ENCODE data around the gene MAGI2. TPM values are rescaled to one million over a fixed set of nuclear protein-coding genes. Genes with fewer than 3 reads are reported as not detected.
"Not testable (repeated sequence)": the region's sequence is repeated elsewhere in the genome, so short reads cannot be mapped to it uniquely, and the experiment has no call there.

MAGI2 gene
- total and polyA plus RNA-seq, 8 donors = 6.1 to 9.2 (median 7.1) TPM

DNA sequence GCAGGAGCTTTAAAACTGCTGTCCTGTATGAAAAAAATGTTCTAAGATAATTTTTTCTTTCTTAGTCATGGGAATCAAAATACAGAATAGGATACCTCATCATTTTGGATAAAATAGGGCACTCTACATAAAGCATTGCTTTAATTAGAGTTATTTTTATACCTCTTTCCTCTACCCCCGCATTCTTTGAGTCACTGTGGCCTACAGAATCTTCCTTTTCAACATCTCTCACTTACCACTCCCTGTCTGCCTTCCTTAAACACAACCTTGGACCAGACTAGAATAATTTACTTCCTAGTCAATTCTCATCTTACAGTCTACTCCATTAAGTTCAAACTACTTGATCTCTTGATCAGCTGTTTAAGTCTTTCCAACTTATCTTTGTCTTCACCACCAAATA, 1192.6 kb downstream of the MAGI2 start:
- no peaks in the 10 kb centered on the region for H3K36me3 ChIP-seq

DNA sequence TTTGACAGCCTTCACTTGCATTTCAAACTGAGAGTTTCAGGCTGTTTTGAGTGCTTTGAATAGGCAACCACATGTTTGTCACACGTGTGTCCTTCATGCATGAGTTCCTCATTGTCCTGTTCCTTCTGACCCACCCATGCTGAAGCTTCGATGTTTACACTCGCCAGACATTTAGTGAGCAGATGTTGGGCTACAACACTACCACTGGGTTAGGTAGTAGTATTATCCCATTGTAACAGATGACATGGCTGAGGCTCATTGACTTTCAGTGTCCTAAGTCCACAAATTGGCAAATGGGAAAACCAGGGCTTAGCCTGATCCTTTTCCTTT, 1198.8 kb downstream of the MAGI2 start:
- DNase-seq (no peak), ATAC-seq (no peak)
- no peak overlapping the region for H3K4me3 ChIP-seq
- no peaks in the 10 kb centered on the region for H3K9me3 ChIP-seq
- H3K27me3 ChIP-seq = no peaks in the 10 kb centered on the region
- TF ChIP-seq, protein P1, sequence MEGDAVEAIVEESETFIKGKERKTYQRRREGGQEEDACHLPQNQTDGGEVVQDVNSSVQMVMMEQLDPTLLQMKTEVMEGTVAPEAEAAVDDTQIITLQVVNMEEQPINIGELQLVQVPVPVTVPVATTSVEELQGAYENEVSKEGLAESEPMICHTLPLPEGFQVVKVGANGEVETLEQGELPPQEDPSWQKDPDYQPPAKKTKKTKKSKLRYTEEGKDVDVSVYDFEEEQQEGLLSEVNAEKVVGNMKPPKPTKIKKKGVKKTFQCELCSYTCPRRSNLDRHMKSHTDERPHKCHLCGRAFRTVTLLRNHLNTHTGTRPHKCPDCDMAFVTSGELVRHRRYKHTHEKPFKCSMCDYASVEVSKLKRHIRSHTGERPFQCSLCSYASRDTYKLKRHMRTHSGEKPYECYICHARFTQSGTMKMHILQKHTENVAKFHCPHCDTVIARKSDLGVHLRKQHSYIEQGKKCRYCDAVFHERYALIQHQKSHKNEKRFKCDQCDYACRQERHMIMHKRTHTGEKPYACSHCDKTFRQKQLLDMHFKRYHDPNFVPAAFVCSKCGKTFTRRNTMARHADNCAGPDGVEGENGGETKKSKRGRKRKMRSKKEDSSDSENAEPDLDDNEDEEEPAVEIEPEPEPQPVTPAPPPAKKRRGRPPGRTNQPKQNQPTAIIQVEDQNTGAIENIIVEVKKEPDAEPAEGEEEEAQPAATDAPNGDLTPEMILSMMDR (IDR thresholded peaks at IDR 0.05) = no peak
- intact Hi-C loops (cut with DNase I) = no loop called here
- no peaks in the 10 kb centered on the region for H3K36me3 ChIP-seq
- H3K4me1 ChIP-seq = no peaks in the 10 kb centered on the region
- H3K27ac ChIP-seq = no peak overlapping the region

More for the DNA sequence above, 1192.6 kb downstream of the MAGI2 start:
- no peak overlapping the region for H3K4me3 ChIP-seq
- H3K4me1 ChIP-seq = no peaks in the 10 kb centered on the region
- no peaks in the 10 kb centered on the region for H3K9me3 ChIP-seq
- no peaks in the 10 kb centered on the region for H3K27me3 ChIP-seq
- intact Hi-C loops (cut with DNase I) = no loop called here
- no peak overlapping the region for H3K27ac ChIP-seq
- DNase-seq (no peak), ATAC-seq (no peak)
- TF ChIP-seq, protein P1 (IDR thresholded peaks at IDR 0.05) = no peak

DNA sequence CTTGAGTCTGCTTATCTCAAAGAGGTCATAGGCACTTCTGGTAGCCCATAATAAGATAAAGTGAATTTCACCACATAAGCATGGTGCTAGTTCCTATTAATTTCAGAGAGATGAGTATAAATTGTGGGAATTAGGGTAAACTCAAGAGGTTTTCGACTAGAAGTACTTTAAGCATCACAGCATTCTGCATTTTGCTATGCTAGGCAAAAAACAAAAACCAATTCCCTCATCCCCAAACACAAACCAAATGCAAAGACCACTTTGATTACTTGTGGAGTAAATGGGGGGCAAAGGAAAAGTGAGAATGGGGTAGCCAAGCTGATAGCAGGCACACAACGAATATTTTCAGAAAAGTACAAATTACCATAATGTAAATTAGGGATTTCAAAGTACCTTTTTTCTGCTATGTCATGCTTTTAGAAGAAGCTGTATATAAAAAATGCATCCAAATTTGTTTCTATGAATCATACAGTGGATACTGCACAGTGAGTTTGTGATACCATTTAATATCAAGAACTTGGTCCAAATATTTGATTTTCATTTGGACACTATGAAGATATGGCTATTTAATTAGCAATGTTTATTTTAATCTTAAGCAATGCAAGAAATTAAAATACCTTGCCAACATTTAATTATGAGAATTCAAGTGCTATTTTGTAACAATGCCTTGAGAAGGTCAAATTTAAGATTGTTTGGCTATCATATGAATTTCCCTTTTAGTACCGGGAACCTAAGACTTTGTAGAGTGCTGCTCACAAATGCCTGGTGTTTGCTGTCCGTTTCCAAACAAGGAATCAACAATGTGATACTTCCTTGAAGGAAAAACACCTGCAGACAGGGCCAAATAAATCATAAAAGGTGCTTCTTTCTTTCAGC, 1199.4 kb downstream of the MAGI2 start:
- Histone ChIP-seq H3K27ac (no peak overlapping the region), H3K4me3 (no peak overlapping the region), H3K27me3 (no peaks in the 10 kb centered on the region), H3K36me3 (no peaks in the 10 kb centered on the region), H3K9me3 (peaks cover 0 to 3% of the 10 kb centered on the region in 2 donors), H3K4me1 (no peaks in the 10 kb centered on the region)
- ATAC-seq (peak; percentile 63), DNase-seq (no peak)
- intact Hi-C loops (cut with DNase I) = no loop called here
- TF ChIP-seq, protein P1 (IDR thresholded peaks at IDR 0.05) = no peak

DNA sequence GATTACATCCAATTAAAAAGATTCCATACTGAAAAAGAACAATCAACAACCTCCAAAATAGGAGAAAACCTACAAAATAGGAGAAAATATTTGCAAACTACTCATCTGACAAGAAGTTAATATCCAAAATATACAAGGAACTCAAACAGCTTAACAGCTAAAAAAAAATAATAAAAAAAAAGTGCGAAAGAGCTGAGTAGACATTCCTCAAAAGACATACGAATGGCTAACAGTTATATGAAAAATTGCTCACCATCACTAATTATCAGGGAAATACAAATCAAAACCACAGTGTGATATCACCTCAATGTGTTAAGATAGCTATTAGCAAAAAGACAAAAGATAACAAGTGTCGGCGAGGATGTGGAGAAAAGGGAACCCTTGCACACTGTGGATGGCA, 1204.6 kb downstream of the MAGI2 start:
- Histone ChIP-seq H3K27ac (no peak overlapping the region), H3K4me1 (no peaks in the 10 kb centered on the region), H3K9me3 (peaks cover 0 to 27% of the 10 kb centered on the region in 2 donors), H3K27me3 (no peaks in the 10 kb centered on the region), H3K36me3 (no peaks in the 10 kb centered on the region), H3K4me3 (no peak overlapping the region)
- intact Hi-C loops (cut with DNase I) = no loop called here
- no peak for DNase-seq
- TF ChIP-seq, protein P1 (IDR thresholded peaks at IDR 0.05) = no peak
- no peak for ATAC-seq

DNA sequence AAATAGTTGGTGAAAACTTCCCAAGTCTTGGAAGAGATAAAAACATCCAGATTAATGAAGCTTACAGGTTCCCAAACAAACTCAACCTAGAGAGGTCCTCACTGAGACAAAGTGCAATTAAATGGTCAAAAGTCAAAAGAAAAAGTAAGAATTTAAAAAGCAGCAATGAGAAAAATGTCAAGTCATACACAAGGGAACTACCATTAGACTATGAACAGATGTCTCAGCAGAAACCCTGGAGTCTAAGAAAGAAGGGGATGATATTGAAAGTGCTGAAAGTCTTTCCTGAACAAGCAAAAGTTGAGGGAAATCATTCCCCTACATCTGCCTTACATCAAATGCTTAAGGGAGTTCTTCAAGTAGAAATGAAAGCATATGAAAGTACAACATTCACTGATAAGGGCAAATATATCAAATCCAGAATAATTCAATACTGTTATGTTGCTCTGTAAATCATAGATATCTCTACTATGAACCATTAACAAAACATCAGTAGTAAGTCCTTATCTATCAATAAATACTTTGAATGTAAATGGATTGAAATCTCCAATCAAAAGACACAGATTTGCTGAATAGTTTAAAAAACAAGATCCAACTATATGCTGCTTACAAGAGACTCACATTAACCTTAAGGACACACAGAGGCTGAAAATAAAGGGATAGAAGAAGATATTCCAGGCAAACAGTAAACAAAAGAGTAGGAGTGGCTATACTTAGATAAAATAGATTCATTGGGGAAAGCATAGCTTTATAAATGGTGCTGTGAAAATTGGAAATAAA, 1205.4 kb downstream of the MAGI2 start:
- no peak for ATAC-seq
- no peaks in the 10 kb centered on the region for H3K27me3 ChIP-seq
- peaks cover 0 to 27% of the 10 kb centered on the region in 2 donors for H3K9me3 ChIP-seq
- H3K27ac ChIP-seq = no peak overlapping the region
- H3K4me1 ChIP-seq = no peaks in the 10 kb centered on the region
- no peaks in the 10 kb centered on the region for H3K36me3 ChIP-seq
- H3K4me3 ChIP-seq = no peak overlapping the region
- TF ChIP-seq, protein P1 (IDR thresholded peaks at IDR 0.05) = no peak
- intact Hi-C loops (cut with DNase I) = no loop called here
- DNase-seq = no peak

DNA sequence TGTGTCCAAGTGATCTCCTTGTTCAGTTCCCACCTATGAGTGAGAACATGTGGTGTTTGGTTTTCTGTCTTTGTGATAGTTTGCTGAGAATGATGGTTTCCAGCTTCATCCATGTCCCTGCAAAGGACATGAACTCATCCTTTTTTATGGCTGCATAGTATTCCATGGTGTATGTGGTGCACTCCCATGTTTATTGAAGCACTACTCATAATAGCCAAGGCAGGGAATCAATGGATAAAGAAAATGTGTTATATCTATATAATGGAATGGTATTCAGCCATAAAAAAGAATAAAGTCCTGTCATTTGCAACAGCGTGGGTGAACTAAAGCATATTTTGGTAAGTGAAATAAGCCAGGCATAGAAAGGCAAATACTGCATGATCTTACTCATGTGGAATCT, 1213.3 kb downstream of the MAGI2 start:
- H3K36me3 ChIP-seq; ATAC-seq; H3K27me3 ChIP-seq; H3K9me3 ChIP-seq; H3K4me3 ChIP-seq; DNase-seq; intact Hi-C loops (cut with DNase I); H3K4me1 ChIP-seq; H3K27ac ChIP-seq: not testable (repeated sequence)

Measured in left lung (tissue), 10 donors.